ENCODE data around the gene FRYL.

DNA sequence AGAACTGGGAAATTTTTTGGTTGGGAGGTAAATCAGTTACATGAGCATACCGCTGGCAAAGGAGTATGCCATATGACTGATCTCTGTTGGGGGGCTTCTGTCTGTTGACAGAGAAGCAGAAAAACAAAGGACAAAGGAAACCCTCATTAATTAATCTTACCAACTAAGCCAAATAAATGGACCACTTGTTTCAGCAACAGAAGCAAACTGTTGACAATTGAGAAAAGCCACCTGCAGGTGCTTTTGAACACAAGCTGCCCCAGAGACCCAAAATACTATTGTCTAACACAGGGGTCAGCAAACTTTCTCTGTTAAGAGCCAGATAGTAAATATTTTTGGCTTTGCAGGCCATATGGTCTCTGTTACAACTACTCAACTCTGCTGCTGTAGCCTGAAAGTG is 7.0 kb upstream of the FRYL start:
- TF ChIP-seq, protein P1, sequence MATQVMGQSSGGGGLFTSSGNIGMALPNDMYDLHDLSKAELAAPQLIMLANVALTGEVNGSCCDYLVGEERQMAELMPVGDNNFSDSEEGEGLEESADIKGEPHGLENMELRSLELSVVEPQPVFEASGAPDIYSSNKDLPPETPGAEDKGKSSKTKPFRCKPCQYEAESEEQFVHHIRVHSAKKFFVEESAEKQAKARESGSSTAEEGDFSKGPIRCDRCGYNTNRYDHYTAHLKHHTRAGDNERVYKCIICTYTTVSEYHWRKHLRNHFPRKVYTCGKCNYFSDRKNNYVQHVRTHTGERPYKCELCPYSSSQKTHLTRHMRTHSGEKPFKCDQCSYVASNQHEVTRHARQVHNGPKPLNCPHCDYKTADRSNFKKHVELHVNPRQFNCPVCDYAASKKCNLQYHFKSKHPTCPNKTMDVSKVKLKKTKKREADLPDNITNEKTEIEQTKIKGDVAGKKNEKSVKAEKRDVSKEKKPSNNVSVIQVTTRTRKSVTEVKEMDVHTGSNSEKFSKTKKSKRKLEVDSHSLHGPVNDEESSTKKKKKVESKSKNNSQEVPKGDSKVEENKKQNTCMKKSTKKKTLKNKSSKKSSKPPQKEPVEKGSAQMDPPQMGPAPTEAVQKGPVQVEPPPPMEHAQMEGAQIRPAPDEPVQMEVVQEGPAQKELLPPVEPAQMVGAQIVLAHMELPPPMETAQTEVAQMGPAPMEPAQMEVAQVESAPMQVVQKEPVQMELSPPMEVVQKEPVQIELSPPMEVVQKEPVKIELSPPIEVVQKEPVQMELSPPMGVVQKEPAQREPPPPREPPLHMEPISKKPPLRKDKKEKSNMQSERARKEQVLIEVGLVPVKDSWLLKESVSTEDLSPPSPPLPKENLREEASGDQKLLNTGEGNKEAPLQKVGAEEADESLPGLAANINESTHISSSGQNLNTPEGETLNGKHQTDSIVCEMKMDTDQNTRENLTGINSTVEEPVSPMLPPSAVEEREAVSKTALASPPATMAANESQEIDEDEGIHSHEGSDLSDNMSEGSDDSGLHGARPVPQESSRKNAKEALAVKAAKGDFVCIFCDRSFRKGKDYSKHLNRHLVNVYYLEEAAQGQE (IDR thresholded peaks at IDR 0.05; ENCODE audit: insufficient read depth in 1 of 2, low read depth in 2 of 2, low read length in 2 of 2): no peak
- TF ChIP-seq TAF1 (IDR thresholded peaks at IDR 0.05; ENCODE audit: borderline replicate concordance, insufficient read depth, low read length): no peak
- TF ChIP-seq POLR2AphosphoS5 (IDR thresholded peaks at IDR 0.05; ENCODE audit: low read depth, low read length): no peak
